ENCODE data around the gene TRIM17.

The TRIM17 gene

GRCh38 chr1:228366062-228366865, 50.4 kb downstream of the TRIM17 start:
- DNase-seq = no peak

GRCh38 chr1:228365271-228366061, 51.2 kb downstream of the TRIM17 start:
- DNase-seq = no peak

GRCh38 chr1:228364706-228365213, 51.9 kb downstream of the TRIM17 start:
- DNase-seq = no peak

- no peak for DNase-seq
Observed at GRCh38 chr1:228364068-228364705, 52.5 kb downstream of the TRIM17 start.

- no peak for DNase-seq
Observed at GRCh38 chr1:228363686-228364067, 53.0 kb downstream of the TRIM17 start.

GRCh38 chr1:228362884-228363450, 53.7 kb downstream of the TRIM17 start:
- no peak for DNase-seq

GRCh38 chr1:228362141-228362883, 54.3 kb downstream of the TRIM17 start:
- DNase-seq = no peak

GRCh38 chr1:228361314-228362140, 55.1 kb downstream of the TRIM17 start:
- DNase-seq = no peak

GRCh38 chr1:228360533-228361313, 55.9 kb downstream of the TRIM17 start:
- DNase-seq = no peak

GRCh38 chr1:228359613-228360532, 56.8 kb downstream of the TRIM17 start:
- no peak for DNase-seq

- no peak for DNase-seq
Observed at GRCh38 chr1:228358764-228359612, 57.7 kb downstream of the TRIM17 start.

- DNase-seq = no peak
Observed at GRCh38 chr1:228358039-228358763, 58.5 kb downstream of the TRIM17 start.

Measured in SIG-M5 (cell line).